Rectal smooth muscle tissue (tissue), 1 donor: ENCODE data around the gene OSM.

ENCODE experiments used
- H3K27ac ChIP-seq: one replicate; pipeline ENCODE4 v1.7.0; 2013; ENCODE audit warnings: low read depth, low read length, inconsistent platforms
- H3K27me3 ChIP-seq: one replicate; pipeline ENCODE4 v1.7.0; 2013; ENCODE audit warnings: low read length; ENCODE audit not compliant: control insufficient read depth, insufficient read depth
- H3K36me3 ChIP-seq: one replicate; pipeline ENCODE4 v1.7.0; 2013; ENCODE audit warnings: low read length; ENCODE audit not compliant: control insufficient read depth, insufficient read depth
- H3K4me1 ChIP-seq: one replicate; pipeline ENCODE4 v1.7.0; 2013; ENCODE audit warnings: low read length; ENCODE audit not compliant: control insufficient read depth, insufficient read depth
- H3K4me3 ChIP-seq: one replicate; pipeline ENCODE4 v1.7.0; 2013; ENCODE audit warnings: low read length
- H3K9ac ChIP-seq: one replicate; pipeline ENCODE4 v1.7.0; 2013; ENCODE audit warnings: low read length

OSM gene

GRCh38 chr22:30266445-30267381 lies at the start of gene OSM:
Gene OSM (minus strand): TSS chr22:30266851. CDS start chr22:30266799, 52 bp downstream.
- no peak within 1 kb of the TSS for H3K27ac ChIP-seq

GRCh38 chr22:30315962-30316576 lies 49.4 kb upstream of the OSM start:
- no peak overlapping the region for H3K27ac ChIP-seq
- peaks cover 4% of the 10 kb centered on the region for H3K36me3 ChIP-seq
- peaks cover 16% of the 10 kb centered on the region for H3K4me1 ChIP-seq
- H3K9ac ChIP-seq: no peak overlapping the region
- no peak overlapping the region for H3K4me3 ChIP-seq
- no peaks in the 10 kb centered on the region for H3K27me3 ChIP-seq

More at GRCh38 chr22:30266445-30267381, at the start of gene OSM:
- Histone ChIP-seq H3K36me3 (no peaks in the 10 kb centered on the region), H3K27me3 (no peaks in the 10 kb centered on the region), H3K4me3 (peak within 1 kb of the TSS; percentile 47), H3K4me1 (no peaks in the 10 kb centered on the region), H3K9ac (no peak within 1 kb of the TSS)

GRCh38 chr22:30314915-30315314 lies 48.3 kb upstream of the OSM start:
- H3K36me3 ChIP-seq: no peaks in the 10 kb centered on the region
- H3K4me3 ChIP-seq: no peak overlapping the region
- H3K27me3 ChIP-seq: no peaks in the 10 kb centered on the region
- H3K9ac ChIP-seq: no peak overlapping the region
- no peak overlapping the region for H3K27ac ChIP-seq
- H3K4me1 ChIP-seq: peaks cover 28% of the 10 kb centered on the region

- peaks cover 38% of the 10 kb centered on the region for H3K4me1 ChIP-seq
- no peak overlapping the region for H3K9ac ChIP-seq
- H3K27ac ChIP-seq: no peak overlapping the region
- H3K27me3 ChIP-seq: no peaks in the 10 kb centered on the region
- no peak overlapping the region for H3K4me3 ChIP-seq
- H3K36me3 ChIP-seq: no peaks in the 10 kb centered on the region
Measured at GRCh38 chr22:30313527-30314363, 47.1 kb upstream of the OSM start.

GRCh38 chr22:30312053-30312452 lies 45.4 kb upstream of the OSM start:
- H3K9ac ChIP-seq: no peak overlapping the region
- no peaks in the 10 kb centered on the region for H3K36me3 ChIP-seq
- no peaks in the 10 kb centered on the region for H3K27me3 ChIP-seq
- peaks cover 47% of the 10 kb centered on the region for H3K4me1 ChIP-seq
- no peak overlapping the region for H3K4me3 ChIP-seq
- peak overlapping the region; percentile 86 for H3K27ac ChIP-seq

GRCh38 chr22:30310881-30311771 lies 44.5 kb upstream of the OSM start:
- no peaks in the 10 kb centered on the region for H3K27me3 ChIP-seq
- H3K4me1 ChIP-seq: peaks cover 55% of the 10 kb centered on the region
- H3K36me3 ChIP-seq: no peaks in the 10 kb centered on the region
- H3K27ac ChIP-seq: peak overlapping the region; percentile 86
- peak overlapping the region; percentile 14 for H3K4me3 ChIP-seq
- no peak overlapping the region for H3K9ac ChIP-seq

- Histone ChIP-seq H3K27ac (peak overlapping the region; percentile 86), H3K36me3 (no peaks in the 10 kb centered on the region), H3K4me1 (peaks cover 60% of the 10 kb centered on the region), H3K27me3 (no peaks in the 10 kb centered on the region), H3K4me3 (peak overlapping the region; percentile 14), H3K9ac (no peak overlapping the region)
Measured at GRCh38 chr22:30309951-30310741, 43.5 kb upstream of the OSM start.

- H3K9ac ChIP-seq: no peak overlapping the region
- H3K4me1 ChIP-seq: peaks cover 67% of the 10 kb centered on the region
- no peaks in the 10 kb centered on the region for H3K27me3 ChIP-seq
- peak overlapping the region; percentile 40 for H3K27ac ChIP-seq
- H3K36me3 ChIP-seq: no peaks in the 10 kb centered on the region
- no peak overlapping the region for H3K4me3 ChIP-seq
Measured at GRCh38 chr22:30308518-30309230, 42.0 kb upstream of the OSM start.

- Histone ChIP-seq H3K36me3 (no peaks in the 10 kb centered on the region), H3K27ac (peak overlapping the region; percentile 40), H3K27me3 (no peaks in the 10 kb centered on the region), H3K4me3 (no peak overlapping the region), H3K4me1 (peaks cover 67% of the 10 kb centered on the region), H3K9ac (no peak overlapping the region)
Measured at GRCh38 chr22:30308093-30308492, 41.4 kb upstream of the OSM start.

GRCh38 chr22:30307041-30307574 lies 40.5 kb upstream of the OSM start:
- H3K9ac ChIP-seq: no peak overlapping the region
- H3K4me1 ChIP-seq: peaks cover 69% of the 10 kb centered on the region
- no peak overlapping the region for H3K4me3 ChIP-seq
- H3K36me3 ChIP-seq: no peaks in the 10 kb centered on the region
- H3K27me3 ChIP-seq: no peaks in the 10 kb centered on the region
- no peak overlapping the region for H3K27ac ChIP-seq
